ENCODE measurements around the gene LCE1A. TPM values are rescaled to one million over a fixed set of nuclear protein-coding genes. Genes with fewer than 3 reads are reported as not detected.

LCE1A gene
- total and polyA plus RNA-seq, 4 donors = not detected

DNA sequence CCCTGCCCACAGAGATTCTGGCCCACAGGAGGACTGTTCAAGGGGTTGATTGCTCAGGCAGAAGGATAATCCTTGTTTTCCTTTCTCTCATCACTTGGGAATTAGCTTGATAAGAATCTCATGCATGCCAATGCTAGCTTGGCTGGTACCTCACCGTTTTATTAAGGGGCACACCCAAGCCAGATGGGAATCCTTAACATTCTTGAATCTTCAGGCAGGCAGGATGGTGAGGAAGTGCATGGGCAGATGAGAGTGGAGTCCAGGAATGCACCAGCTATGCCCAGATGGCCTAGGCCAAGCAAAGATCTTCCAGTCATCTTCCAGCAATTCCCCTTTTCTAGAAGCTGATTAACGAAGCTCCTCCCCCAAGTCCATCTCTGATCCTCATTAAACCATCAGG, 28.4 kb downstream of the LCE1A start:
- Histone ChIP-seq H3K9me3 (ENCODE audit: control insufficient read depth in 4 of 4, low read length in 3 of 4) (no peaks in the 10 kb centered on the region), H3K9ac (ENCODE audit: low read depth in 1 of 2, low read length in 2 of 2) (no peak overlapping the region), H3K27me3 (ENCODE audit: control insufficient read depth in 4 of 4, insufficient read depth in 4 of 4, low read length in 3 of 4) (peaks cover 0 to 10% (median 0%) of the 10 kb centered on the region in 4 donors), H3K4me1 (ENCODE audit: control insufficient read depth in 4 of 4, insufficient read depth in 4 of 4, low read length in 3 of 4) (no peaks in the 10 kb centered on the region), H3K27ac (ENCODE audit: low read depth in 1 of 2, low read length in 2 of 2) (no peak overlapping the region), H3K4me3 (ENCODE audit: low read depth in 1 of 3, low read length in 3 of 3) (no peak overlapping the region), H3K36me3 (ENCODE audit: control insufficient read depth in 4 of 4, insufficient read depth in 3 of 4, low read depth in 1 of 4, low read length in 3 of 4) (no peaks in the 10 kb centered on the region)
- DNase-seq (ENCODE audit: low spot score) = no peak
- TF ChIP-seq HNF4A (conservative IDR thresholded peaks at IDR 0.05) = no peak
- WGBS = 43% methylated on average over 2 of the region's 2 CpGs

DNA sequence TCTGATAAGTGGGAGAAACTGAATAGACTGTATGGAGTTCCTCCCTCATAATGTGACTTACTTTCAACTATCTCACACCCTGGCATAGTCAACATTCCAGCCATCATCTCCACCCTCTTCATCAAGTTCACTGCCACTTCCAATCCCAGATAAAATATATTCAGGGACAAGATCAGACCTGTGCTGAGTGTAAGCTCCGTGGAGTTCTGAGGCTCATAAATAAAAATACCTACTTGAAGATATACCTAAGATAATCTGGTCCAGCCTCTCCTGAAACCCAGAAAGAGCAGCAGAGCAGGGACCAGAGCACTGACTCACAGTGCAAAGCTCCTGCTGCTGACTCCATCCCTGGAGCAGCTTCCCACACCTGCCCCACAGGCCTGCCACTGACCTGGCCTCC, 30.8 kb downstream of the LCE1A start:
- H3K9me3 ChIP-seq (ENCODE audit: control insufficient read depth in 4 of 4, low read length in 3 of 4) = no peaks in the 10 kb centered on the region
- TF ChIP-seq, protein P1, sequence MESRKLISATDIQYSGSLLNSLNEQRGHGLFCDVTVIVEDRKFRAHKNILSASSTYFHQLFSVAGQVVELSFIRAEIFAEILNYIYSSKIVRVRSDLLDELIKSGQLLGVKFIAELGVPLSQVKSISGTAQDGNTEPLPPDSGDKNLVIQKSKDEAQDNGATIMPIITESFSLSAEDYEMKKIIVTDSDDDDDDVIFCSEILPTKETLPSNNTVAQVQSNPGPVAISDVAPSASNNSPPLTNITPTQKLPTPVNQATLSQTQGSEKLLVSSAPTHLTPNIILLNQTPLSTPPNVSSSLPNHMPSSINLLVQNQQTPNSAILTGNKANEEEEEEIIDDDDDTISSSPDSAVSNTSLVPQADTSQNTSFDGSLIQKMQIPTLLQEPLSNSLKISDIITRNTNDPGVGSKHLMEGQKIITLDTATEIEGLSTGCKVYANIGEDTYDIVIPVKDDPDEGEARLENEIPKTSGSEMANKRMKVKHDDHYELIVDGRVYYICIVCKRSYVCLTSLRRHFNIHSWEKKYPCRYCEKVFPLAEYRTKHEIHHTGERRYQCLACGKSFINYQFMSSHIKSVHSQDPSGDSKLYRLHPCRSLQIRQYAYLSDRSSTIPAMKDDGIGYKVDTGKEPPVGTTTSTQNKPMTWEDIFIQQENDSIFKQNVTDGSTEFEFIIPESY (IDR thresholded peaks at IDR 0.05) = no peak
- TF ChIP-seq RXRA (IDR thresholded peaks at IDR 0.05) = no peak
- TF ChIP-seq, protein P2, sequence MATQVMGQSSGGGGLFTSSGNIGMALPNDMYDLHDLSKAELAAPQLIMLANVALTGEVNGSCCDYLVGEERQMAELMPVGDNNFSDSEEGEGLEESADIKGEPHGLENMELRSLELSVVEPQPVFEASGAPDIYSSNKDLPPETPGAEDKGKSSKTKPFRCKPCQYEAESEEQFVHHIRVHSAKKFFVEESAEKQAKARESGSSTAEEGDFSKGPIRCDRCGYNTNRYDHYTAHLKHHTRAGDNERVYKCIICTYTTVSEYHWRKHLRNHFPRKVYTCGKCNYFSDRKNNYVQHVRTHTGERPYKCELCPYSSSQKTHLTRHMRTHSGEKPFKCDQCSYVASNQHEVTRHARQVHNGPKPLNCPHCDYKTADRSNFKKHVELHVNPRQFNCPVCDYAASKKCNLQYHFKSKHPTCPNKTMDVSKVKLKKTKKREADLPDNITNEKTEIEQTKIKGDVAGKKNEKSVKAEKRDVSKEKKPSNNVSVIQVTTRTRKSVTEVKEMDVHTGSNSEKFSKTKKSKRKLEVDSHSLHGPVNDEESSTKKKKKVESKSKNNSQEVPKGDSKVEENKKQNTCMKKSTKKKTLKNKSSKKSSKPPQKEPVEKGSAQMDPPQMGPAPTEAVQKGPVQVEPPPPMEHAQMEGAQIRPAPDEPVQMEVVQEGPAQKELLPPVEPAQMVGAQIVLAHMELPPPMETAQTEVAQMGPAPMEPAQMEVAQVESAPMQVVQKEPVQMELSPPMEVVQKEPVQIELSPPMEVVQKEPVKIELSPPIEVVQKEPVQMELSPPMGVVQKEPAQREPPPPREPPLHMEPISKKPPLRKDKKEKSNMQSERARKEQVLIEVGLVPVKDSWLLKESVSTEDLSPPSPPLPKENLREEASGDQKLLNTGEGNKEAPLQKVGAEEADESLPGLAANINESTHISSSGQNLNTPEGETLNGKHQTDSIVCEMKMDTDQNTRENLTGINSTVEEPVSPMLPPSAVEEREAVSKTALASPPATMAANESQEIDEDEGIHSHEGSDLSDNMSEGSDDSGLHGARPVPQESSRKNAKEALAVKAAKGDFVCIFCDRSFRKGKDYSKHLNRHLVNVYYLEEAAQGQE (IDR thresholded peaks at IDR 0.05) = no peak
- TF ChIP-seq NR2F2 (IDR thresholded peaks at IDR 0.05) = no peak
- TF ChIP-seq SP1 (IDR thresholded peaks at IDR 0.05) = no peak
- TF ChIP-seq, protein P3, sequence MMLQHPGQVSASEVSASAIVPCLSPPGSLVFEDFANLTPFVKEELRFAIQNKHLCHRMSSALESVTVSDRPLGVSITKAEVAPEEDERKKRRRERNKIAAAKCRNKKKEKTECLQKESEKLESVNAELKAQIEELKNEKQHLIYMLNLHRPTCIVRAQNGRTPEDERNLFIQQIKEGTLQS (IDR thresholded peaks at IDR 0.05) = no peak
- TF ChIP-seq, protein P4, sequence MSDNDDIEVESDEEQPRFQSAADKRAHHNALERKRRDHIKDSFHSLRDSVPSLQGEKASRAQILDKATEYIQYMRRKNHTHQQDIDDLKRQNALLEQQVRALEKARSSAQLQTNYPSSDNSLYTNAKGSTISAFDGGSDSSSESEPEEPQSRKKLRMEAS (IDR thresholded peaks at IDR 0.05) = no peak
- H3K27ac ChIP-seq (ENCODE audit: low read depth in 1 of 2, low read length in 2 of 2) = no peak overlapping the region
- DNase-seq (ENCODE audit: low spot score) = no peak
- peaks cover 0 to 10% (median 0%) of the 10 kb centered on the region in 4 donors for H3K27me3 ChIP-seq (ENCODE audit: control insufficient read depth in 4 of 4, insufficient read depth in 4 of 4, low read length in 3 of 4)
- WGBS = 70% methylated on average over 1 of the region's 1 CpG
- no peaks in the 10 kb centered on the region for H3K4me1 ChIP-seq (ENCODE audit: control insufficient read depth in 4 of 4, insufficient read depth in 4 of 4, low read length in 3 of 4)
- no peak overlapping the region for H3K9ac ChIP-seq (ENCODE audit: low read depth in 1 of 2, low read length in 2 of 2)
- no peaks in the 10 kb centered on the region for H3K36me3 ChIP-seq (ENCODE audit: control insufficient read depth in 4 of 4, insufficient read depth in 3 of 4, low read depth in 1 of 4, low read length in 3 of 4)
- no peak overlapping the region for H3K4me3 ChIP-seq (ENCODE audit: low read depth in 1 of 3, low read length in 3 of 3)

DNA sequence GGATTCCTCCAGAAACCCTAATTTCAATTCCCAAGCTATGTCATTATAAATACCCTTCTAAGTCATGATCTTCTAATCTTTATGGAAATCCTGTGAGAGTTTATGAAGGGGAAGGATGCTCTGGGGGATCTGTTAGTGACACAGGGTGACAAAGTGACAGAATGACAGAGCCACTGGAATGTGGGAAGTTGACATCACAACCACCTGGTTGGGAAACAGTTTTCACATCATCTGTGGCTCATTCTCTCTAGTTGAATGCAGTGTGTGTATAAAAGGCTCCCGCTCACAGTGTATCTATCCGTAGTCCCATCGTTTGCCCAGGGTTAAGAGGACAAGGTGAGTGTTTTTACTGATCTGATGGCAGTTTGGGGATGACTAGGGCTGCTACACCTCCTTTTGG, 32.4 kb downstream of the LCE1A start, which contains the start of gene LCE7A:
TSS of gene LCE7A (plus strand) at position 301 of the 400 bp plus-strand sequence. CDS start 702 bp downstream, outside the sequence.
- no peak for DNase-seq (ENCODE audit: low spot score)
- H3K27ac ChIP-seq (ENCODE audit: low read depth in 1 of 2, low read length in 2 of 2) = no peak within 1 kb of the TSS
- H3K36me3 ChIP-seq (ENCODE audit: control insufficient read depth in 4 of 4, insufficient read depth in 3 of 4, low read depth in 1 of 4, low read length in 3 of 4) = no peaks in the 10 kb centered on the region
- no peaks in the 10 kb centered on the region for H3K4me1 ChIP-seq (ENCODE audit: control insufficient read depth in 4 of 4, insufficient read depth in 4 of 4, low read length in 3 of 4)
- peaks cover 0 to 10% (median 0%) of the 10 kb centered on the region in 4 donors for H3K27me3 ChIP-seq (ENCODE audit: control insufficient read depth in 4 of 4, insufficient read depth in 4 of 4, low read length in 3 of 4)
- H3K9me3 ChIP-seq (ENCODE audit: control insufficient read depth in 4 of 4, low read length in 3 of 4) = no peaks in the 10 kb centered on the region
- H3K9ac ChIP-seq (ENCODE audit: low read depth in 1 of 2, low read length in 2 of 2) = no peak within 1 kb of the TSS
- WGBS = 72% methylated on average over 3 of the region's 3 CpGs
- TF ChIP-seq RXRA (IDR thresholded peaks at IDR 0.05) = no peak
- TF ChIP-seq, protein P3 (IDR thresholded peaks at IDR 0.05) = no peak
- TF ChIP-seq, protein P4 (IDR thresholded peaks at IDR 0.05) = no peak
- no peak for TF ChIP-seq FOXA2 (IDR thresholded peaks at IDR 0.05)
- no peak for TF ChIP-seq RAD21 (IDR thresholded peaks at IDR 0.05)
- TF ChIP-seq TAF1 (conservative IDR thresholded peaks at IDR 0.05) = no peak
- no peak for TF ChIP-seq YY1 (IDR thresholded peaks at IDR 0.05)
- no peak for TF ChIP-seq FOXA1 (IDR thresholded peaks at IDR 0.05)
- no peak for TF ChIP-seq GABPA (IDR thresholded peaks at IDR 0.05 in 1 of 2, conservative IDR thresholded peaks at IDR 0.05 in 1 of 2)
- no peak for TF ChIP-seq JUND (IDR thresholded peaks at IDR 0.05)
- TF ChIP-seq HNF4G (IDR thresholded peaks at IDR 0.05) = no peak
- TF ChIP-seq HNF4A (conservative IDR thresholded peaks at IDR 0.05) = no peak
- no peak within 1 kb of the TSS for H3K4me3 ChIP-seq (ENCODE audit: low read depth in 1 of 3, low read length in 3 of 3)
